ENCODE results near the gene HUWE1.
"Not testable (repeated sequence)": the region's sequence is repeated elsewhere in the genome, so short reads cannot be mapped to it uniquely, and the experiment has no call there.

HUWE1 gene

GRCh38 chrX:53686151-53686885 lies at the start of gene HUWE1:
TSS of gene HUWE1 (minus strand) at chrX:53686719. CDS start at chrX:53654107, 32,612 bp downstream.
- peak; percentile 41 to 77 (median 62) for DNase-seq

DNA sequence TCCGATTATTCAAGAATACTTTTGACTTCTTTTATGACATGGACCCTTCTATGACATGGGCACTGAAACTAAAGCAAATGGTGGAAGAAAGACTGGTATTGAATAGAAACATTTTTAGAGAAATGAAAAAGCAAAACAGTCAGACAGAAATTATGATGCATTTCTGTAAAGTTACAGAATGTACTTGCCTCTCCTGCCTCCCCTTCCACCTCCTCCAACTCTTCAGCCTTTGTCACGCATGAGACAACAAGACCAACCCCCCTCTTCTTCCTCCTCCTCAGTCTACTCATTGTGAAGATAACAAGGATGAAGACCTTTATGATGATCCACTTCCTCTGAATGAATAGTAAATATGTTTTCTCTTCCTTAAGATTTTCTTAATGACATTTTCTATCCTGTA lies 46.3 kb upstream of the HUWE1 start:
- DNase-seq: no peak

- DNase-seq: no peak
These were observed 43.2 kb upstream of the HUWE1 start for GRCh38 chrX:53729751-53730150.

DNA sequence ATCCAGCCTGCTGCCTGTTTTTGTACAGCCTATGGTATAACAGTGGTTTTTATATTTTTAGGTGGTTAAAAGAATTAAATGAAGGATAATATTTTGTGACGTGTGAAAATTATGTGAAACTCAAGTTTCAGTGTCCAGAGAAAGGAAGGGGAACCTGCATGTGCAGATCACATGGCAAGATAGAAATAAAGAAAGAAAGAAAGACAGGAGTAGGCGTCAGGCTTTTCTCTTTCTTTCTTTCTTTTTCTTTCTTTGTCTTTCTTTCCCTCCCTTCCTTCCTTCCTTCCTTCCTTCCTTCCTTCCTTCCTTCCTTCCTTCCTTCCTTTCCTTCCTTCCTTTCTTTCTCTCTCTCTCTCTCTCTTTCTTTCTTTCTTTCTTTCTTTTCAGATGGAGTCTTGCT lies 42.0 kb upstream of the HUWE1 start:
- DNase-seq: no peak

- no peak for DNase-seq
These were observed 38.4 kb upstream of the HUWE1 start for GRCh38 chrX:53724872-53725271.

DNA sequence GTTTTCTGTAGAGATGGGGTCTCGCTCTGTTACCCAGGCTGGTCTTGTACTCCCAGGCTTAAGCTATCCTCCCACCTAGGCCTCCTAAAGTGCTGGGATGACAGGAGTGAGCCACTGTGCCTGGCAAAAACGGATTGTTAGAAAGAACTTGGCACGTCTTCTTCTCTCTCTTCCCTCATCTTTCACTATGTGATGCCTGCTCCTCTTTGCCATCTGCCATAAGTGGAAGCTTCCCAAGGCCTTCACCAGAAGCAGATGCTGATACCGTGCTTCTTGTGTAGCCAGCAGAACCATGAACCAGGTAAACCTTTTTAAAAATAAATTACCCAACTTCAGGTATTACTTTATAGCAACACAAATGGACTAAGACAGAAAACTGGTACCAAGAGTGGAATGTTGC lies 36.9 kb upstream of the HUWE1 start:
- no peak for DNase-seq

GRCh38 chrX:53721610-53722009 lies 35.1 kb upstream of the HUWE1 start:
- DNase-seq: not testable (repeated sequence)

DNA sequence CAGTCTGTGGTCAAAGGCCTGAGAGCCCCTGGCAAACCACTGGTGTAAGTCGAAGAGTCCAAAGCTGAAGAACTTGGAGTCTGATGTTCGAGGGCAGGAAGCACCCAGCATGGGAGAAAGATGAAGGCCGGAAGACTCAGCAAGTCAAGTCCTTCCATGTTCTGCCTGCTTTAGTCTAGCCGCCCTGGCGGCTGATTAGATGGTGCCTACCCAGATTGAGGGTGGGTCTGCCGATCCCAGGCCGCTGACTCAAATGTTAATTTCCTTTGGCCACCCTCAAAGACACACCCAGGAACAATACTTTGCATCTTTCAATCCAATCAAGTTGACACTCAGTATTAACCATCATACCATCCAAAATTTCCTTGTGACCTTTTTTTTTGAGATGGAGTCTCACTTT lies 33.1 kb upstream of the HUWE1 start:
- not testable (repeated sequence) for DNase-seq

DNA sequence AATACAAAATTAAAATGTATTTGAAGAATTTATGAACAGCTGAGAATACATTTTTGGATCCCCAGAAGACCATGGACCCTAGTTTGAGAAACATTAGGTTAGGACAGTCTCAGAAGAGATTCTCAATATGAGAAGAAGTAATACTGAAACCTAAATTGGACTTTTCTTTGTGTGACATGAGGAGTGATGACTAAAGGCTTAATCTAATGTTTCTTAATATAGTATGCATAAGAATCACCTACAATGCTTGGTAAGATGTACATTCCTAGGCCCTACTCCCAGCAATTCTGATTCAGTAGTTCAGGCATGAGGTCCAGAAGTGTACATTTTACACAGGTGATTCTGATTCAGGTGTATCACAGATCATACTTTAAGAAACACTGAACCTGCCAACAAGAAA lies 31.6 kb upstream of the HUWE1 start:
- DNase-seq: no peak

- DNase-seq: no peak
These were observed 30.7 kb upstream of the HUWE1 start for GRCh38 chrX:53717205-53717604.

GRCh38 chrX:53716328-53717088 lies 30.0 kb upstream of the HUWE1 start:
- DNase-seq: peak in 2 of 4 experiments; percentile 3 to 6

GRCh38 chrX:53715346-53715924 lies 28.9 kb upstream of the HUWE1 start:
- DNase-seq: no peak

DNA sequence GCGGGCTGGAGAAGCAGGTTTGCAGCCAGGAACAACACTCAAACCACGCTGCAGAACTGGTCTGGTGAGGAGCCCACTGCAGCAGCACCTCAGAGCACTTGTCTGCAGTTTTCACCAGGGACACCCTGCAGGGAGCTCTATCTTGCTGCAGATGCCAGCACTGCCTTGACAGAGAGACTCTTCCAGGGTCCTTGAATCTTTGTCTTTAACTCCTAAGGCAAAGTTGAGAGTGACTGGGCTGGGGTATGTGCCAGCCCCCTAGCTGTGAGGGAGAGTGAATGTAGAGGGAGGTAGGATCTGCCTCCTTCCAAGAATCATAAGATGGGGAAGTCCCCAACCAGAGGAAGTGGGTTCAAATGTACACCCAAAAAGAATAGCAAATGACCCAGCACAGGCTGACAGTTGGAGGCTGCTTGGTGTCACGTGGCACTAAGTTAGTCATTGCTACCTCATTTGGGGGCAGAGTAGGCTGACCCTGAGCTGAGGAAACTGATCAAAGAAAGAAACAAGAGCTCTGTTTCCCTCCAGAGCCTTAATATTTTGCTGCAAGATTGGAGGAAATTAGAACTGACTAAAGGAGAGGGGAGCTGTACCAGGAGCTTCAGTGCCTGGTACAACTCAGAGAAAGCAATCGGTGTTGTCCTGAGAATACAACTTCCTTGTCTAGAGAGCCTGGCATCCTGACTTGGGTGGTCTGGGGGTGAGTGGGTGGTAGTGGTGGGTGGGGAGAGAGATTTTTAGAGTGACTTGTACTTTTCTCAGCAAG lies 28.2 kb upstream of the HUWE1 start:
- DNase-seq: no peak

- no peak for DNase-seq
These were observed 27.6 kb upstream of the HUWE1 start for GRCh38 chrX:53713987-53714579.

DNA sequence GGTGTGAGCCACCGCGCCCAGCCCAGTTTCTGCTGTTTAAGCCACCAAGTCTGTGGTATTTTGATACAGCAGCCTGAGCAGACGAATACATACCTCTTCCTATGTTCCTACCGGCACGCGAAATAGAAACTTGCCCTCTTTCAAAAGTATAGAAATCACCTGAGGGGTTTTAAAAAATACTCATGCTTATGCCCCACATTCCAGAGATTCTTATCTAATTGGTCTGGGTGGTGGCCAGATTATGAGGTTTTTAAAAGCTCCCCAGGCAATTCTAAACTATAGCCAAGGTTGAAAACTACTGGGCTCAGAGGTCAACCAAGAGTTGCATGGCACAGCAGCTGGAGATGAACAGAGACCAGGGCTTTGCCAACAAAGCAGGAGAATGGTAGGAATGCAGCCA lies 24.9 kb upstream of the HUWE1 start:
- DNase-seq: no peak

GRCh38 chrX:53704854-53705253 lies 18.3 kb upstream of the HUWE1 start:
- DNase-seq: no peak

GRCh38 chrX:53704294-53704693 lies 17.8 kb upstream of the HUWE1 start:
- no peak for DNase-seq

DNA sequence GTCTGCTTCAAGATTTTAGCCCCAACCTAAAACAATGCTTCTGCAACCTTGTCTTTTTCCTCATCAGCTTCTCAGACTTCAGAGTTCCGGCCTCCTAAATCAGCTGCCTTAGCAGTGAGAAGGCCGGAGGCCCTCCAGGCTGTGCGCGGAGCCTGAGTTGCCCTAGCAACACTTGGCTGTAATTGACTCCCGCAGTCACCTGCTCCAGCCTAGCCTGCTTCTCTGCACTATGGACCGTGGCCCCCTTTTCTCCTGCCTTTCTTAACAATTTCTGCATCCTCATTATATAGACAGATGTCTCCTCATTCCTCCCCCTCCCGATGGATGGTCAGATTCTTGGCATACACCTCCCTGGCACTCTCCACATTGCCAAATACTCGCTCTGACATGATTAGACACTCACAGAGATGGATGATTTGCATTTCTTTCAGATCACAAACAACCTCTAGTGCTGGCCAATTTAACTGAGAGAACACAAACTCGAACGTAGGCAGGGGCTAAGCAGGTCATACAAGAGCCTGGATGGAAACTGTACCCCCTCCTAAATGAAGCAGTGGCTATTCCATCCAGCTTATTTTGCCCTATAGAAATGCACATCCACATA lies 9.5 kb upstream of the HUWE1 start:
- DNase-seq: no peak

GRCh38 chrX:53694642-53695041 lies 8.1 kb upstream of the HUWE1 start:
- DNase-seq: no peak

DNA sequence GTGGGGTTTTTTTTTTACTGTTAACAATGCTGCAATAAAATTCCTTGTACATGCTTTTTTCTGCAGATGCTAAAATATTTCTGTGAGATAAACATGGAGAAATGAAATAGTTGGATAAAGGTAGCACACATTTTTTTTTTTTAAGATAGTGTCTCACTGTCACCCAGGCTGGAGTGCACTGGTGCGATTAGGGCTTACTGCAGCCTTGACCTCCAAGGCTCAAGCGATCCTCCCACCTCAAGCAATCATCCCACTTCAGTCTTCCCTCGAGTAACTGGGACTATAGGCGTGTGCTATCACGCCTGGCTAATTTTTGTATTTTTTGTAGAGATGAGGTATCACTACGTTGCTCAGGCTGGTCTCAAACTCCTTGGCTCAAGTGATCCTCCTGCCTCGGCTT lies 1.8 kb upstream of the HUWE1 start:
- DNase-seq: no peak

DNA sequence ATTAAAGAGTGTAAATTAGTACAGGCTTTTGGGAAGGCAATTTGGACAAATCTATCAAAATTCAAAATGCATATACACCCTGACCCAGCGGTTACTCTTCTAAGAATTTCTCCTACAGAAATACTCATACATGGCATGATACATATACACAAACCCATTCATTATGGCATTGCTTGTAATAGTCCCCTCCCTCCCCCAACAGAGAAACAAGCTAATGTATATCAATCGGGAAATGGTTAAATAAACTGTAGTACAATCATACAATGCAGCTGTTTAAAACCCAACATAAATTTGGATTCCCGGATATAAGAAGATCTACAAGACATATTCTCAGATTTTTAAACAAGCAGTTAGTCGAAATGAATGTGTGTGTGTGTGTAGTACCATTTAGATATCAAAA lies 808 bp downstream of the HUWE1 start:
- no peak for DNase-seq

- no peak for DNase-seq
These were observed 1.9 kb downstream of the HUWE1 start for GRCh38 chrX:53684415-53685192.
